Testis (tissue), 3 donors: ENCODE results near the gene CKLF. TPM values are rescaled to one million over a fixed set of nuclear protein-coding genes. Genes with fewer than 3 reads are reported as not detected.
"Not testable (repeated sequence)": the region's sequence is repeated elsewhere in the genome, so short reads cannot be mapped to it uniquely, and the experiment has no call there.

ENCODE experiments used
- DNase-seq: peaks from one replicate; pipeline ENCODE4 v3.0.0-alpha.2; 2019
- H3K27ac ChIP-seq, 2 donors: fragments of 200-600 bp; sonication (generic); one replicate each; pipeline ENCODE4 v1.5.1; 2019
- H3K27me3 ChIP-seq: fragments of 200-600 bp; sonication (generic); one replicate; pipeline ENCODE4 v1.5.1; 2019
- H3K36me3 ChIP-seq: fragments of 200-600 bp; sonication (generic); one replicate; pipeline ENCODE4 v1.5.1; 2017; ENCODE audit warnings: low read depth; ENCODE audit errors: missing control alignments
- H3K4me1 ChIP-seq: fragments of 200-600 bp; sonication (generic); one replicate; pipeline ENCODE4 v1.5.1; 2019
- H3K4me3 ChIP-seq, 2 donors: fragments of 200-600 bp; sonication (generic); one replicate each; pipeline ENCODE4 v1.5.1; 2017 to 2019
- H3K9me3 ChIP-seq: fragments of 200-600 bp; sonication (generic); one replicate; pipeline ENCODE4 v1.5.1; 2017
- CTCF ChIP-seq, 3 experiments: fragments of 450-650 bp in 2 of 3; fragments of 200-600 bp in 1 of 3; sonication (generic) in 1 of 3; IDR thresholded peaks; one replicate each; pipeline ENCODE4 v1.5.1; 2016 to 2019; ENCODE audit warnings: antibody characterized with exemption in 3 of 3, mild to moderate bottlenecking in 2 of 3, moderate library complexity in 1 of 3
- POLR2A ChIP-seq: fragments of 450-650 bp; IDR thresholded peaks from one replicate; pipeline ENCODE4 v1.6.1; 2017; ENCODE audit warnings: antibody characterized with exemption, mild to moderate bottlenecking, moderate library complexity
- WGBS, 2 donors: methylation state at CpG; one replicate each; pipeline ENCODE4 v1.1.5; 2018; 5-methylcytosine and 5-hydroxymethylcytosine counted together
- intact Hi-C: fragments of 100-400 bp; cut with DNase I; formaldehyde crosslinking; loops from one replicate; pipeline ENCODE4 v1.15.1; 2023; ENCODE audit warnings: low total_unique reads
- polyA plus RNA-seq: library from polyadenylated mRNA; stranded (reverse); fragments of 350-450 nt; fragmentation: Illumina TruSeq; extraction: RNeasy Lipid Tissue Mini Kit (QIAGEN cat#74804); gene quantifications from one replicate; pipeline ENCODE4 v1.2.3, GENCODE V29; 2014; ENCODE audit warnings: low read depth, low replicate concordance; ENCODE audit not compliant: insufficient read depth
- total RNA-seq, 2 donors: library from RNA; depleted of rRNA; stranded (reverse); fragments of >200 nt; gene quantifications; one replicate each; pipeline ENCODE4 v1.2.3, GENCODE V29; 2016

CKLF gene
- total and polyA plus RNA-seq, 3 donors from 2014 or later, result 49.5 to 128 (median 71.5) TPM

GRCh38 chr16:66605979-66606751 is 53.8 kb downstream of the CKLF start:
- Histone ChIP-seq H3K9me3 (no peaks in the 10 kb centered on the region), H3K27ac (peak overlapping the region; percentile 90 to 96), H3K4me3 (peak overlapping the region in 1 of 2 donors; percentile 97), H3K27me3 (no peaks in the 10 kb centered on the region), H3K36me3 (no peaks in the 10 kb centered on the region), H3K4me1 (peaks cover 30% of the 10 kb centered on the region)
- TF ChIP-seq POLR2A (no peak), CTCF (IDR thresholded peaks at IDR 0.05) (no peak)
- intact Hi-C loops, result loop anchor here (10.0 kb wide), 1 partner anchor 121 kb away; no protein-coding TSS in a partner anchor
- DNase-seq, result no peak
- WGBS, 2 donors, result 56 to 61% methylated on average over 8 to 10 of the region's 10 CpGs

- Histone ChIP-seq H3K4me1 (peaks cover 25% of the 10 kb centered on the region), H3K4me3 (no peak overlapping the region), H3K27me3 (no peaks in the 10 kb centered on the region), H3K9me3 (no peaks in the 10 kb centered on the region), H3K36me3 (no peaks in the 10 kb centered on the region), H3K27ac (peak overlapping the region; percentile 29 to 60)
- intact Hi-C loops, result loop anchor here (10.0 kb wide), 1 partner anchor 124 kb away; no protein-coding TSS in a partner anchor
- TF ChIP-seq POLR2A (no peak), CTCF (IDR thresholded peaks at IDR 0.05) (peak; percentile 75 to 92 (median 84))
- WGBS, 2 donors, result 38 to 52% methylated on average over 10 to 17 of the region's 17 CpGs
- DNase-seq, result peak; percentile 94
Observed at GRCh38 chr16:66608241-66609138, 56.1 kb downstream of the CKLF start.

GRCh38 chr16:66609139-66609510 is 56.7 kb downstream of the CKLF start:
- Histone ChIP-seq H3K9me3 (no peaks in the 10 kb centered on the region), H3K4me3 (no peak overlapping the region), H3K4me1 (peaks cover 21% of the 10 kb centered on the region), H3K27me3 (no peaks in the 10 kb centered on the region), H3K36me3 (no peaks in the 10 kb centered on the region), H3K27ac (peak overlapping the region; percentile 29 to 60)
- TF ChIP-seq CTCF (IDR thresholded peaks at IDR 0.05) (no peak), POLR2A (no peak)
- intact Hi-C loops, result loop anchor here (10.0 kb wide), 1 partner anchor 124 kb away; no protein-coding TSS in a partner anchor
- DNase-seq, result no peak
- WGBS, 2 donors, result 76 to 85% methylated on average over 4 to 12 of the region's 12 CpGs

GRCh38 chr16:66610111-66610820 is 57.9 kb downstream of the CKLF start:
- TF ChIP-seq POLR2A, result no peak
- no peak for TF ChIP-seq CTCF (IDR thresholded peaks at IDR 0.05)
- H3K36me3 ChIP-seq, result no peaks in the 10 kb centered on the region
- no peak for DNase-seq
- WGBS, 2 donors, result 85 to 90% methylated on average over 9 to 14 of the region's 14 CpGs
- H3K4me3 ChIP-seq, result no peak overlapping the region
- H3K9me3 ChIP-seq, result no peaks in the 10 kb centered on the region
- H3K27me3 ChIP-seq, result no peaks in the 10 kb centered on the region
- no peak overlapping the region for H3K27ac ChIP-seq
- peaks cover 21% of the 10 kb centered on the region for H3K4me1 ChIP-seq
- intact Hi-C loops, result no loop called here

GRCh38 chr16:66611911-66612310 is 59.5 kb downstream of the CKLF start:
- H3K27ac ChIP-seq, H3K9me3 ChIP-seq, H3K27me3 ChIP-seq, intact Hi-C loops, DNase-seq, H3K36me3 ChIP-seq, H3K4me3 ChIP-seq: not testable (repeated sequence)
- H3K4me1 ChIP-seq, result peaks cover 12% of the 10 kb centered on the region
- 94 to 95% methylated on average over 8 of the region's 8 CpGs for WGBS, 2 donors
